ENCODE results near the gene KMO.

The KMO gene

DNA sequence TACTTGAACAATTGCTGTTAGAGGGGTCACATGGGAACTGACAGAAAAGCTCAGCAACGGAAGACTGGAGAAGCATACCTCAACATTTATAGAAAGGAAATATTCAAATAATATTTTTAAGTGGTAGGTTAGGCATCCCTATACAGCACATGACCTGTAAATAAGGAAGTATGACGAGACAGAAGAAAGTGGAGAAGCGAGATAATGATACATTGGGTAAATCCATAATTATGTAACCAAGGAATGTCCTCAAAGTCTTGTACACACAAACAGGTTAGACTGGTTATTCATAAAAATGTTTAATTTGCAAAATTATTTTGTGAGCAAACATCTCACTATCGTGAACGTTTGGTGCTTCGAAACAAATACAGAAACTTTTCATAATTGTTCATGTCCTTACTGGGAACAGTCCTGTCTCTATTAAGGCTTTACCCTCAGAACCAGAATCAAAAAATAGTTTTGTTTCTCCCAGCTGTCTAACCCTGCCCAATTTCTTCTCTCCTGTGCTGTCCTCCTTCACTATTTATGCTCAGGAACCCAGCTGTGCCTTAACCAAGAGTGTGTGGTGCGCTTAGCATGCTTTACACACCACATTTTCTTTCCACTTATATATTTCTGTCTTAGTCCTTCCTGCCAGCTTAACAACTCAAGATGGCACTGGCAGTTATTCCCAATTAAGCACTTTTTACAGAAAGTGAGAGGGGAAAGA lies 10.2 kb downstream of the KMO start:
- peak in 3 of 4 experiments; percentile 12 to 71 (median 66) for DNase-seq

DNA sequence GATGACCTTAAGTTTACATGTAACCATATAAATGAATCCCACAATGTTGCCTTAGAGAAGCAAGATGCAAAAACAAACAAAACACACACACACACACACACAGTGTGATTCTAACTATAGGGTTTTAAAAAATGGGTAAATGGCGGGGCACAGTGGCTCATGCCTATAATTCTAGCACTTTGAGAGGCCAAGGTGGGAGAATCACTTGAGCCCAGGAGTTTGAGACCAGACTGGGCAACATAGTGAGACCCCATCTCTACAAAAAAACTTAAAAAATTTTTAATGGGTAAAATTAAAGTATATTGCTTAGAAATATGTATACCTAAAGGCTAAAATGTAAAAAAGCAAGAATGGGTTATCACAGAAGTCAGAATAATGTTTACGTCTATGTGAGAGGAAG lies 15.8 kb downstream of the KMO start:
- DNase-seq, result no peak

DNA sequence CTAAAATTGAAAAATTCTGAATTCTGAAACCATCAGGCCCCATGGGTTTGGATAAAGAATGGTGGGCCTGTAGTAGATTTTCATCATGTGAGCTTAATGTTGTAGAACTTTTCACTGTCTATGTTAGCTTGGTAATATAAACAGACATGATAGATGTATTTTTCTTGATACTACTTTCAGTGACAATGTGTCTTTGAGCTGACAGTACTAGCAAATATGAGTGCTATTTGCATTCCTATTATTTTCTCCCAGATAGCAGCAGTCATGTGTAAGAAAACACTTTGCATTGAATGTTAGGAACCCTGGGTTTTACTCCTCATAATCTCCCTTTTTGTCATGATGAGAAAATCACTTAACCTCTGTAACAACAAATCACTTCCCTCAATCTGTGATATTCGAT lies 18.1 kb downstream of the KMO start:
- DNase-seq, result no peak

DNA sequence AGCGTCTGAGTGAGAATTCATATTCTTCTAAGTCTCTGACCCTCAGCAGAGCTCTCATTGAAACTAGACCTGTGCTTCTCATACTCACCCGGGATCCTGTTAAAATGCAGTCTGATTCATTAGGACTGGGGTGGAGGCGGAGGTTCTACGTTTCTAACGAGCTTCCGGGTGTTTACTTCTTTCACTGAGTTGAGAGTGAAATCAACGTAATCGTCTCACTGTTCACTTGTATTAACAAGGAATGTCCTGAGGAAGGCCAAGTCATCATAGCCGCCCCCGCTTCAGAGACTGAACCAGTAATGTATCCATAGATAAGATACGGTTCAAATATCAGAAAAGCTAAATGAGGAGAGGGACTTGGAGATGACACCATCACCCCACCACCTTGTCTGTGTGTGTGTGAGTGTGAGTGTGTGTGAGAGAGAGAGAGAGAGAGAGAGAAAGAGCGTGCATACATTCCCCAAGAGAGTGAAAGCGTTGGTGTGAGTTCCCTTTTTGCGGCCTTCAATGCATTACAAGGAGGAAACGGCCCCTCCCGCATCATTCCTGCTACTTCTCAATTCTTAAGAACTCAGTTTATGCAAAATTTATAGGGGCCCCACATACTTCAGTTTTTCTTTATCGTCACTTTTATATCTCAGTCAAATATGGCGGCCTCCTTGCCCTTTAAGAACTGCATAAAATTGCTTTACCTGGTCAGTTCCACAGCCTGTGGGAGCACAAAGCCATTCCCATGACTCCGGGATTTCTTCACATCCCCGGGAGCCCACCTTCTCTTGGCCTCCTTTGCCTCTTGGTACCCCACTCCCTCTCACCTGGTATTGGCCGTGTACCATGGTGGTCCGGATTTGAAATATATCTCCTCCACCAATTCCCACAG lies 19.8 kb downstream of the KMO start:
- peak; percentile 90 to 95 (median 92) for DNase-seq

DNA sequence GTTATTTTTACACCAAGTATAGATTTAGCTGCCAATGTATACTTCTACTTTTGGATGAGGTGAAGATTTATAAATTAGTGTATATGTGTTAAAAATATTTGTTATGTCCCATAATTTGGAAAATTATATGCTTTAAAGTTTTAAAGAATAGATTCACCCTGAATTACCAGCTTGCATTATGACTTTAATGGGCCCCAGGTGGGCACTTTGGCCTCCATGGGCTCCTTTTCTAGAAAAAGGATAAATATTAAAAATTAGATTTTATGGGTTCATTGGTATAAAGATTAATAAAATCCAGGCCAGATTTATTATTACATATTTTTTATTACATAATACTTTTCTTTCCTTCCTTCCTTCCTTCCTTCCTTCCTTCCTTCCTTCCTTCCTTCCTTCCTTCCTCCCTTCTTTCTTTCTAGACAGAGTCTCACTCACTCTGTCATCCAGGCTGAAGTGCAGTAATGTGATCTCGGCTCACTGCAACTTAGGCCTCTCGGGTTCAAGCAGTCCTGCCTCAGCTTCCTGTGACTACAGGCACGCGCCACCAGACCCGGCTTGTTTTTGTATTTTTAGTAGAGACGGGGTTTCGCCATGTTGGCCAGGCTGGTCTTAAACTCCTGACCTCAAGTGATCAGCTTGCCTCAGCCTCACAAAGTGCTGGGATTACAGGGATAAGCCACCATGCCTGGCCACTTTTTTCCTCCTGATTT lies 21.9 kb downstream of the KMO start:
- peak in 2 of 4 experiments; percentile 10 to 17 for DNase-seq

DNA sequence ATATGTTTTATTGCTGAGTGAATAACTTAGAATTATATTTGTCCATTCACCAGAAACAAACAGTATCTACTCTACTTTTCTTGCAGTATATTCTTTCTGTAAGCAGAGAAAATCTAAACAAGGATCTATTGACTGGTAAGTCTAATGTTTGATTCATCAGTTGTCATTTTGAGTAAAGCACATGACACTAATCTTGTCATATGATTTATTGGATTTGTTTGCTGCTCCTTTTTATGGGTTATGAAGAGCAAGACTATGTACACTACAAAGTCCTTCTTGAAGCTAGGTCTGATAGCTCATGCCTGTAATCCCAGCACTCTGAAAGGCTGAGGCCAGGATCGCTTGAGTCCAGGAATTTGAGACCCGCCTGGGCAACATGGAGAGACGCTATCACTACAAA lies 23.3 kb downstream of the KMO start:
- DNase-seq, result no peak

DNA sequence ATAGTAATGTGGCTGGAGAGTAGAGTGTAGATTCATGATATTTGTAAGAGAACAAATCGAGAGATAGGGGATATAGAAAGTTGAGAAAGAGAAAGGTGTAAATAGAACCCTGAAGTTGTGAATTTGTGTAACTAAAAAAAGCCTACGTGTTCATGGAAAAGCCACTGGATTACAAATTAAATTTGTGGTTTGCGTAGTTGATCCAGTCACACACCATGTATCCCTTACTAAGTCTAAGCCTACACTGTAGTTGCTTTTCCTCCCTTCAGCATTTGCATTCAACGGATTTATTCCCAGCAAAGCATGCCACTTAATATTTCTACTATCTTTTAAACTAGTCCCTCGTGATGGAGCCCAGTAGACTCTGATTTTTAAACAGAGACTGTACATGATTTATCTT lies 24.9 kb downstream of the KMO start:
- DNase-seq, result no peak

DNA sequence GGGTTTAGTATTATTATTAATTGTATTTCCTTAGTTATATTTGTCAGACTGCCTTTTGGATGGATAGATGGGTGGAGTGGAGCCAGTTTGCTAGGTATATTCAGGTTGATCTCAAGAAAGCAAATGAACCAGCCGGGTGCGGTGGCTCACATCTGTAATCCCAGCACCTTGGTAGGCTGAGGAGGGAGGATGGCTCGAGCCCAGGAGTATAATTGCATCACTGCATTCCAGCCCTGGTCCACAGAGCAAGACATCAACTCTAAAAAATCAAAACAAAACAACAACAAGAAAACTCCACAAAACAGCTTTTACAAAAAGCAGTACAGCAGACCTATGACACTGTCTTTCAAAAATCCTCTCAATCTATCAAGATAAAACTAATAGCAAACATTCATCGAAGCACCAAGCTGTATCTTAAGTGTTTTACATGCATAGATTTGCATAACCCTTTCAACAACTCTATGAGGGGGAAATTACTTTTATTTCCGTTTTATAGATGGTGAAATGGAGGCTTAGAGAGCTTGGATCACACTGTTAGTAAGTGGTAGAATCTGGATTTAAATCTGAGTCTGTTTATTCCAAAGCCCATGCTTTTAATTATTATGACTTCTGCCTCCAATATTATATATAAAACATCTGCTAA lies 25.5 kb downstream of the KMO start:
- DNase-seq, result no peak

DNA sequence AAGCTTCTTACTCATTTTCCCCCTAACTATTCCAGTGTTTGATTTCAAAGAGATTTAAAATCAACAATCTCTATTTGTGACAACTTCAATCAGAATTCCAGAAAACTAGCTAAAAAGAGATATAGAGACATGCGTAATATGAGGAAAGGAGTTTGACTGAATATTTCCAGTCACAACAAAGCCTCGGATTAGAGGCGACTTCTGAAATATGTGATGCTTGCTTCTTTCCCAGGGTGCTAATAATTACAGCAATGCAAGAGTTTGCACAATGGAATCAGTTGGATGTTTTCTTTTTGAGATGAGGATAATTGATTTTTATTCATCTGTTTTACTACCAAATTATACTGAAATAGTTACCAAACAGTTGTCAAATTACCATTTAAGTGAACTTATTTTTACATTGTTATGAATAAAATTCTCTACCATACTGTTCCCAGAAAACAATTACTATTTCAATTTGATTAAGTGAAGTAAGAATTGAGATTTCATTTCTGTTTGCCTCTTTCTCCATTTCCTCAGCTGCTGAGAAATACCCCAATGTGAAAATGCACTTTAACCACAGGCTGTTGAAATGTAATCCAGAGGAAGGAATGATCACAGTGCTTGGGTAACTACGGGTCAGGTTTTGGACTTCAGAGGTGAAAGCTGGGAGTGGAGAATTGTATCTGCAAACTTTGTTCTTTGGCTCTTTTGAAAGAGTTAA lies 28.1 kb downstream of the KMO start:
- DNase-seq, result peak in 3 of 4 experiments; percentile 35 to 55 (median 55)

DNA sequence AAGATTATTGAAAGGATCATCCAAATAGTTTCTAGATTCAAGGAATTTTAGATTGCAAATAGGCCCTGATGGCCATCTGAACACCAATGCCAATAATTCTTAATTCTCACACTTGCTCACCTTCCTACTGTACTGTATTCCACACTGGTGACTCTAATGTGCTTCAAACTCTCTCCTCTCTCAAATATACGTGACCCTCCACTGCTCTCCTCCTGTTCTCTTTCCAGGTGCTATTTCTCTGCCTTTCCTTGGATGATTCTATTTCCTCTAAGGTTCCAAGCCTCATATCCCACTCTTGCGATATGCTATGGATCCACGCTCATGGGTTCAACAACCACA lies 28.6 kb downstream of the KMO start:
- no peak for DNase-seq

DNA sequence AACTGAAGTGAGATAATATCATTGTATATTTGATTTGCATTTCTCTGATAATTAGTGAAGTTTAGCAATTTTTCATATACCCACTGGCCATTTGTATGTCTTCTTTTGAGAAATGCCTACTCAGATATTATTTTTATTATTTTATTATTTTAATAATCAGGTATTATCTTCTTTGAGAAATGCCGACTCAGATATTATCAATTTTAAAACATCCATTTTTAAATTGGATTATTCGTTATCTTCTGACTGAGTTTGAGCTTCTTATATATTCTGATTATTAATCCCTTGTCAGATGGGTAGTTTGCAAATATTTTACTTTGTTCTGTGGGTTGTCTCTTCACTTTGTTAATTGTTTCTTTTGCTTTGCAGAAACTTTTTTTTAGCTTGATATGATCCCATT lies 37.7 kb downstream of the KMO start:
- DNase-seq, result no peak

DNA sequence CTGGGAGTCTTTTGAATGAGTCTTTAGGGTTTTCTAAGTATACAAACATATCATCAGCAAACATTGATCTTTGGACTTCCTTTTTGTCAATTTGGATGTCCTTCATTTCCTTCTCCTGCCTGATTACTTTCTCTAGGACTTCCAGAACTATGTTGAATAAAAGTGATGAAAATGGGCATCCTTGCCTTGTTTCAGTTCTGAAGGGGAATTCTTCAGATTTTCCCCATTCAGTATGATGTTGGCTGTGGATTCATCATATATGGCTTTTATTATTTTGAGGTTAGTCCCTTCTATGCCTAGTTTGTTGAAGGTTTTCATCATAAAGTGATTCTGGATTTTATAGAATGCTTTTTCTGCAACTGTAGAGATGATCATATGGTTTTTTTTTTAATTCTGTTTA lies 42.0 kb downstream of the KMO start:
- DNase-seq, result no peak

DNA sequence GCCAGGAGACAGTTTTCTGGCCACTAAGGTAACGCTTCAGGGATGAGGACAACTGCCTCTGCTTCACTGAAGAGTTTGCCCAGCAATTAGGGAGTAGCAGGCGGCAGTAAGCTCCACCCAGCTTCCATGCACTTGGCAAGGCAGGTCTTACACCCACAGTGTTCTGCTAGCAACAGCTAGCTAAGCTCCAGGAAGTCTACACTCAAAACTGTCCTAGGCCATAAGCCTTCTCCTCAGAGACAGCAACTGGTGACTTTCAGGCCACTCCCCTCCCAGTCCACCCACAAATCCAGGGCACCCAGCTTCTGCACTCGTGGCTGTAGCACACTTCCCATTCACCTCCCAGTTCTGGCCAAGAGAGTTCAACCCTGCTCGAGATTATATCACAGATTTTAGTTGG lies 47.3 kb downstream of the KMO start:
- DNase-seq, result peak; percentile 29 to 68 (median 56)

DNA sequence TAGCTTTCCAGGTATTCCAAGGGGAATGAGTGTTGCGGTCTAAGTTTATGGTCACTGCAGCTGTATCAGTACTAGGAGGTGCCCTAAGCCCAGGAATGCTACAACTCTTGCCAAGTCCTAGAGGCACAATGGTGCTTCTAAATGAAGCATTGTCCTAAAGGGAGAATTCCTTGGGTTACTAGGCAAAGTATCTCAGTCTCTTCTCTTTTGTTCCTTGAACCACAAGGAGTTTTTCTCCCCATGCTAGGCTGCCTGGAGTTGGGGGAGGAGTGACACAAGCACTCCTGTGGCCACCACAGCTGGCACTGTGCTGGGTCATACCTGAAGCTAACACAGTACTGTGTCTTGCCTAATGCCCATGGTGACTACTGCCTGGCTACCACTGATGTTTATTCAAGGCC lies 50.7 kb downstream of the KMO start:
- DNase-seq, result no peak

DNA sequence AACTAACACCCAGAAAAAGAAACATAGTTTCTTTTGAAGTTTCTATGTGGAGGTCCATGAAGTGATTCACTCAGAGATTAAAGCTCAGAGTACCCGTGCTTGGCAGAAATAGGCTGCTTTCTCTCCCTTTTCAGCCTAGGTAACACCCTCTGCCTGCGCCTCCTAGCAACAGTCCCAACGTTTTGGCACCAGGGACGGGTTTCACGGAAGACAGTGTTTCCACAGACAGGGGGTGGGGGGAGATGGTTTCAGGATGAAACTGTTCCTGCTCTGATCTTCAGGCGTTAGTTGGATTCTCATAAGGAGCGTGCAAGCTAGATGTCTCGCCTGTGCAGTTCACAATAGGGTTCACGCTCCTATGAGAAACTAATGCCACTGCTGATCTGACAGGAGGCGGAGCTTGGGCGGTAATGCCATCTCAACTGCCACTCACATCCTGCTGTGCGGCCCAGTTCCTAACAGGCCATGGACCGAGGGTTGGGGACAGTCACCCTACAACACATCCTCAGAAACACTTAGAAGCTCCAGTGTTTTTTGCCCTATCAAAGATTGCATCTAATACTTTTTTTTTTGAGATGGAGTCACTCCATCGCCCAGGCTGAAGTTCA lies 54.8 kb downstream of the KMO start:
- no peak for DNase-seq

DNA sequence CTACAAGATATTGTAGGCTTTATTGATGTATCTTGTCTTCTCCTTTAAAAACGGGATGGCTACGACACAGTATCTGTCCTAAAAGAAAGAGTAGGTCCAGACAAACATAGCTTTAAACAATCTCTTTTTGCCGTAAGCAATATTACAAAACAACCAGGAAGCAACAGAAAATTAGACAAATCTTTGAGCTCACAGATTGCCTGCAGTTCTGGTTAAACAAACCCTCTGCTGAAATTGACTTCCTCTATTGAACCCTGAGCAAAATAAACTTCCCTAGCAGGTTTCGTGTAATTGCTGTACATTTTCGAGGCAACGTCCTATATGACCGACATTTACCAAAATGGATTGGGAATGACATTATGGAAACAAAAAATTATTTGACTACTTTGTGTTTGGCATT lies 57.3 kb downstream of the KMO start:
- DNase-seq, result peak in 2 of 4 experiments; percentile 56 to 65

DNA sequence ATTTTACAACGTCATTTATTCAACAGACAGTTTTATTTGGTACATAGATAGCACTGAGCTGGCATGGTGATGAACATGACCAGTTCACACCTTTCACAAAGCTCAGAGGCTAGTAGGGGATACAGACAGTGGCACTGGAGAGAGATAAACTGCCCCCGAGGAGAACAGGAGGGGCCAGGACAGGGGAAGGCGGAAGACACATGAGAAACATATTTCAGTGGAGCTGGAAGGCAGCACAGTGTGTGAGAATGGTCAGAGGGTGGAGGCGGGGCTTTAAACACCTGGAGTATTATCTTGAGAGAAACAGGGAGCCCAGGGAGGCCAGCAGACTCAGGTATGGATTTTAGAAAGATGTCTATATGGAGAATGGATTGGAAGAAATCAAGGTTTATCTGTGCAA lies 58.5 kb downstream of the KMO start:
- no peak for DNase-seq

DNA sequence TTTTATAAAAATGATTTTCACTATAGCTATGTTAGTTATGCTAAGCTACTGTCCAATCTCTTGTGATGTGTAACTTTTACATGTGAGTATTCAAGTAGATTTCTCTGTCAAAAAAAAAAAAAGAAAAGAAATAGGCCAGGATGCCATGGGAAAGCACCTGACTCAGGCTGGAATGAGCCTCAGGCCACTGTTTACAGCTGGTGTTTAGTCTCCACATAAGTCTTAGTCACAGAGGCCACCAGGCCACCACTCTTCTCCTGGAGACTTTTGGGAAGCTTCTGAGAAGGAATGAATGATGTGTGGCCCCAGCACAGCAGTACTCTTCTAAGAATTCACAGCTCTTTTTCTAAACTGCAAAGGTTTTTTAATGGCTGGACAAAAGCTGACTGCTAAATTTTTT lies 59.1 kb downstream of the KMO start:
- peak; percentile 40 to 83 (median 66) for DNase-seq

DNA sequence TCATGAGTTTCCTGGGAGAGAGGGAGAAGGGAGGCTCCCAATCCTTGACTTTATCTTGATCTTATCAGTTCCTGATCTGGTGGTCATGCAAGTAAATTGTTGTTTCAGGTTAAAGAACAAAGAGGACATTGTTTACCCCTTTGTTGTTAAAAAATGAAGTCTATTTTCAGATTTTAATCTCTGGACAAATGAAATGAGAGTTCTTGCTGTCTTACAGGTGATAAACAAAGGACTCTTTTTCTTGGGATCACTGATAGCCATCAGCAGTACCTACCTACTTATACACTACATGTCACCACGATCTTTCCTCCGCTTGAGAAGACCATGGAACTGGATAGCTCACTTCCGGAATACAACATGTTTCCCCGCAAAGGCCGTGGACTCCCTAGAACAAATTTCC lies 59.6 kb downstream of the KMO start:
- no peak for DNase-seq

DNA sequence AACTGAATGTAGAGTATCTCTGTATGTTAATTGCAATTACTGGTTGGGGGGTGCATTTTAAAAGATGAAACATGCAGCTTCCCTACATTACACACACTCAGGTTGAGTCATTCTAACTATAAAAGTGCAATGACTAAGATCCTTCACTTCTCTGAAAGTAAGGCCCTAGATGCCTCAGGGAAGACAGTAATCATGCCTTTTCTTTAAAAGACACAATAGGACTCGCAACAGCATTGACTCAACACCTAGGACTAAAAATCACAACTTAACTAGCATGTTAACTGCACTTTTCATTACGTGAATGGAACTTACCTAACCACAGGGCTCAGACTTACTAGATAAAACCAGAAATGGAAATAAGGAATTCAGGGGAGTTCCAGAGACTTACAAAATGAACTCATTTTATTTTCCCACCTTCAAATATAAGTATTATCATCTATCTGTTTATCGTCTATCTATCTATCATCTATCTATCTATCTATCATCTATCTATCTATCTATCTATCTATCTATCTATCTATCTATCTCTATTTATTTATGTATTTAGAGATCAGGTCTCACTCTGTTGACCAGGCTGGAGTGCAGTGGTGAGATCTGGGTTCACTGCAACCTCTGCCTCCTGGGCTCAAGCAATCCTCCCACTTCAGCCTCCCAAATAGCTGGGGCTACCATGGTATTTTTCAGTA lies 60.2 kb downstream of the KMO start:
- peak in 3 of 4 experiments; percentile 28 to 83 (median 74) for DNase-seq

DNA sequence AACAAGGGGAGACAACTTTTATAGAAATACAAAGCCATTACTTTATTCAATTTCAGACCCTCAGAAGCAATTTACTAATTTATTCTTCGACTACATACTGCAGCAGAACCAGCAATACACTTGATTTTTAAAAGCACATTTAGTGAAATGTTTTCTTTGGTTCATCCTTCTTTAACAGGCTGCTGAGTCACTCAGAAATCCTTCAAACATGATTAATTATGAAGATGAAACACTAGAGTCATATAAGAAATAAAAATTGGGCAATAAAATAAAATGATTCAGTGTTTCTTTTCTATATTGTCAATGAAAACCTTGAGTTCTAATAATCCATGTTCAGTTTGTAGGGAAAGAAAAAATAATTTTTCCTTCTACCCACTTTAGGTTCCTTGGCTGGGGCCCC lies 61.0 kb downstream of the KMO start:
- DNase-seq, result no peak

Measured in suppressor macrophage (primary cell).